GM19395 (cell line): Measurements from ENCODE around the gene PARD6A.

Experiments
- ATAC-seq: cut with Tn5 transposase; IDR thresholded peaks from one replicate; pipeline ENCODE4 v1.9.1; 2021; ENCODE audit warnings: mild to moderate bottlenecking, moderate library complexity; ENCODE audit not compliant: unreplicated experiment

Gene PARD6A

GRCh38 chr16:67653789-67654402 lies 6.9 kb upstream of the PARD6A start:
- ATAC-seq: no peak

GRCh38 chr16:67654403-67654911 lies 6.3 kb upstream of the PARD6A start:
- no peak for ATAC-seq

- ATAC-seq: no peak
Measured at GRCh38 chr16:67655363-67655762, 5.4 kb upstream of the PARD6A start.

GRCh38 chr16:67656344-67657016 lies 4.3 kb upstream of the PARD6A start:
- ATAC-seq: no peak

GRCh38 chr16:67657017-67657608 lies 3.6 kb upstream of the PARD6A start:
- no peak for ATAC-seq

- no peak for ATAC-seq
Measured at GRCh38 chr16:67657751-67658518, 2.8 kb upstream of the PARD6A start.

- no peak for ATAC-seq
Measured at GRCh38 chr16:67658849-67659674, 1.7 kb upstream of the PARD6A start.

- peak; percentile 65 for ATAC-seq
Measured at GRCh38 chr16:67659675-67660563, 841 bp upstream of the PARD6A start, which contains the start of gene ACD. Gene ACD (minus strand): TSS chr16:67660260. CDS start chr16:67660220, 40 bp downstream.

GRCh38 chr16:67661101-67661761 lies 471 bp downstream of the PARD6A start:
- no peak for ATAC-seq

GRCh38 chr16:67661886-67662652 lies 1.3 kb downstream of the PARD6A start:
- ATAC-seq: no peak

GRCh38 chr16:67662653-67663010 lies 1.9 kb downstream of the PARD6A start:
- ATAC-seq: no peak

- no peak for ATAC-seq
Measured at GRCh38 chr16:67663151-67663876, 2.6 kb downstream of the PARD6A start.

- ATAC-seq: no peak
Measured at GRCh38 chr16:67663877-67664222, 3.1 kb downstream of the PARD6A start.

- no peak for ATAC-seq
Measured at GRCh38 chr16:67664258-67664657, 3.5 kb downstream of the PARD6A start.

GRCh38 chr16:67664871-67665270 lies 4.1 kb downstream of the PARD6A start:
- no peak for ATAC-seq

- no peak for ATAC-seq
Measured at GRCh38 chr16:67665598-67665997, 4.8 kb downstream of the PARD6A start.

GRCh38 chr16:67666032-67666551 lies 5.3 kb downstream of the PARD6A start:
- no peak for ATAC-seq
